HL-60/S4 treated with retinoic acid at 250 ng/mL for 4 days and 3 days (cell line): ENCODE measurements around the gene TAF4.
"Not testable (repeated sequence)": the region's sequence is repeated elsewhere in the genome, so short reads cannot be mapped to it uniquely, and the experiment has no call there.

Experiments used
- in situ Hi-C: fragments of 300-500 bp; cut with MboI; formaldehyde crosslinking; loops from 2 replicates; pipeline ENCODE4 v1.7.0; 2022; ENCODE audit warnings: low sequenced_read_pairs

The TAF4 gene

DNA sequence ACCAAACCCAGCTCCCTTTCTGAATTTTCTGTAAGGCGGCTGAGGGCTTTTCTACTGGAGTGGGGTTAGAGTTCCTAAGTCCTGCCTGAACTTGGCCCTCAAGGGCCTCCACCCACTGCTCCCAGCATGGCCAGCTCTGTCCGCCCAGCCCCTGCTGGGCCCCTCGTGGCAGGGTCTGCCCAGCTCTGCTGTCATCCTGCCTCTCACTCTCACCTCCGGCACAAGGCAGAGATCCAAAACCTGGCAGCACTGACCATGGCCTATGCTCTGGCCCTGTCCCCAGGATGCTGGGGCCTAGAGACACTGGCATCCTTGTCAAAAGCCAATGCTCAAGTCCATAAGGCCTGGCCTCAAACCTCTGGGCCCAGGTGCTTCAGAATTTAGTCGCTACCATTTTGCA is 61.1 kb downstream of the TAF4 start:
- in situ Hi-C loops, result no loop called here

- in situ Hi-C loops, result no loop called here
Observed at GRCh38 chr20:62003567-62004405, 61.9 kb downstream of the TAF4 start.

DNA sequence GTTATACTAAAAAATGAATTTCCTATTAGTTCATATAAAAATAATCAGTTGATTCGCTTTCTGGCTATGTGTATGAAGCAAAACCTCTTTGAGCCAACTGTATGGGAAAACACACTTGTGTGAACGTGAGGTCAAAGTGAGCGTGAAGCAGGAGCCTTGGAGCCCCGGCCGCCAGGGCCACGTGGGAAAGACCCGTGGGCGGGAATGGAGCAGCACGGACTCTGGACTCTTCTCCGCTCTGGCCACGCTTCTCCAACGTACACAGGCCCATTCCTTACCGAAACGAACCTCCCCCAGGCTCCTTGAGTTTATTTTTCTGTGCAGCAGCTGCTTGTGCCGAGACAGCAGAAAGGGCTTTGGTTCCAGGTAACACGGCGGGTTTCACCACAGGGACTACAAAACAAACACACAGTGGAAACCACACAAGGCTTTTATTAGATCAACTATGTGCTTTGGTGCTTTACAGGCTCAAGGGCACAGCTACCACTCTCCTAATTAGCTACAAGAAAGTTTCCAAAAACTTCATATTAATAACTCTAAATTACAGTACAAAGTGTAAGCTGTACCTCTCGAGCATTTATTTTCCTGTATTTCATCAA is 62.7 kb downstream of the TAF4 start:
- in situ Hi-C loops, result no loop called here

- in situ Hi-C loops, result no loop called here
Observed at GRCh38 chr20:62001178-62001715, 64.4 kb downstream of the TAF4 start.

DNA sequence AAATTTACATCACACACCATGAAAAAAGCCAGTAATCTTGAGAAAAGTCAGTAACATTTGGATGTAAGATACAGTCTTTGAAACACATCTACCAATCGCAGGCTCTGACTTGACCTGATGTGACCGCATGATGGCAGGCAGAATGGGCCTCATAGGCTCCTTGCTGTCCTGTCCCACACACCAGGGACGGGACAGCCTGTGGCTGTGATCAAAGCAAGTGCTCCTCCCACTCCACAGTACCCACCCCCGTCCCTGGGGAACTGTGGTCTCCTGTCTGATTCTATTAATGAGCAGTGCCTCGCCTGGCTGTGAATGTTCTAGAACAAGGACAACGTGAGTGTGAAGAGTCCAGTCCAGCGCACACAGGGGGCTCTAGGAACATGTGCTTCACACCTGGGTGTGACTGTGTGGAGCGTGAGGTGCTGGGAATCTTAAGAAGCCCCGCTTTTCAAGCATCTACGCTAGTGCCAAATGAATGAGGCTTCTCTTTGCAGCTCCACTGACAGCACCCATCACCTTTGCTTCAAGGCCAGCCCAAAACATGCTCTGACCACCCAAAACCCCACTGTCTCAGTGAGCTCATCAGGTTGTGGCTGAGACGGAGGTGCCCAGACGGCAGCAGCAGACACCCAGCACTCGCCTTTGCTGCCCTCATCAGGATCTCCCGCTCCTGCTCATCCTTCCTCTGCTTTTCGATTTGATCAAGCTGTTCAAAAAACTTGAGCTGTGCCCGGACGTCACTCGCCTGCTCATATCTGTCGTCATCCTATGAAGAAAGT is 67.1 kb downstream of the TAF4 start:
- in situ Hi-C loops, result no loop called here

GRCh38 chr20:61997891-61998290 is 67.8 kb downstream of the TAF4 start:
- in situ Hi-C loops, result no loop called here

- in situ Hi-C loops, result no loop called here
Observed at GRCh38 chr20:61997372-61997771, 68.3 kb downstream of the TAF4 start.

DNA sequence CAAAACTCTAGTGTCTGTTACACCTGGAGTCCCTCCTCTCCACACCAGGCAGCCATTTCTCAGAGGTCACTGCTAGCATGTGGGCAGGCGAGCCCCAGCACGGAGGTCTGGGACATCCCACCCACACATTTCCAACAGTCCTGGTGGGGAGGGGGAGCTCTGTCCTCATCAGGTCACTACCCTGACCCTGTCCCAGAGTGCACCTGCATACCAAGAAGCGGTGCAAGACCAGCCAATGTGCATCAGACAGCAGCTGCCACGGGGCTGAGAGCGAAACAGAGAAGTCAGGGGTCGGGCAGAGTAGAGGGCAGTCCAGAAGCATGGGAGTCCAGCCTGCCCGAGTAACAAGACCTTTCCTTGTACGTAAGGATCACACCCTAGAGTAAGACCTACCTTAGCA is 71.1 kb downstream of the TAF4 start:
- in situ Hi-C loops, result no loop called here

DNA sequence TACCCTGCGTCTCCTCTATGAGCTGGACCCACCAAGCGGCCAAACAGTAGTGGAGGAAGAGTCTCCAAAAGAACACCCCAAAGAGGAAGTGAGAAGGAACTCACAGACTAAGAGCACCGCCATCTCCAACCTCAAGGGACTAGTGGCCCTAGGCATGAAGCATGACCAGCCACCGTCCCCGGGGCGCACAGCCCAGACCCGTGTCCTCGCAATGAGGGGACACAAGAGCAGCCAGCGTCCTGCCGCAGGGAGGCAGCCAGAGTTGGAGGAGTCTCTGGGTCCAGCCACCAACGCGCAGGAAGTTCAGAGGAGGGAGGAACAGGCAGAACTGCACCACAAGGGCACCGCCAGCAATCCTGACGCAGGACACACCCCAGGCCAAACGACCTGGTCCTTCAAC is 72.6 kb downstream of the TAF4 start:
- in situ Hi-C loops, result no loop called here

DNA sequence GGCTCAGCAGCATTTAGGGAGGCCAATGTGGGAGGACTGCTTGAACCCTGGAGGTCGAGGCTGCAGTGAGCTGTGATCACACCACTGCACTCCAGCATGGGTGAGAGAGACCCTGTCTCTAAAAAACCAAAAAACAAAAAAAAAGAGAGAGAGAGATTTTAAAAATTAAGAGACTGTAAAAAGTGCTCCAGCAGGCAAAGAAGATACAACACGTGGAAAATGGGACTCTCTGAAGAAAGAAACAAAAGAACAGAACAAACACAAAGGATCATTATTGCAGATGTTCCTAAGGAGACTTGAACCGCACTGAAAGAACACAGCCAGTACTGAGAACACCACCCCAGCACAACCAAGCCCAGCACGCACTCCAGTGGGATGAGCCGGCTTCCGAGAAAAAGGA is 74.2 kb downstream of the TAF4 start:
- in situ Hi-C loops, result no loop called here

DNA sequence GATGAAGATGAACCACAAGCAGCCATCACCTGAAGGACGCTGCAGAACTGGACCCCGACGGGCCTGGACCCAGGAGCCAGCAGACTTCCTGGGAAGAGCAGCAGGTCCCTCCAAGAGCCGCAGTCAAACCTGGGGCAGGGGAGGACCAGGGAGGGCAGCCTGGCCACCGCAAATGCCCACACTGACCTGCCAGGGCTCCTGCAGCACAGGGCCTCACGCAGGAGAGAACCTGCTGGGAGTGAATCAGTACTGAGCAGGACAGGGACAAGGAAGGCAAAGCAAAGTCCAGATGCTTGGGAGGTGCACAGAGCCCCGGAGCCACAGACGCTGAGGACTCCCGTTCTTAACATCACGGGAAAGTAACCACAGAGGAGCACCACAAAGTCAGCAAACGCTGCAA is 75.2 kb downstream of the TAF4 start:
- in situ Hi-C loops, result no loop called here

DNA sequence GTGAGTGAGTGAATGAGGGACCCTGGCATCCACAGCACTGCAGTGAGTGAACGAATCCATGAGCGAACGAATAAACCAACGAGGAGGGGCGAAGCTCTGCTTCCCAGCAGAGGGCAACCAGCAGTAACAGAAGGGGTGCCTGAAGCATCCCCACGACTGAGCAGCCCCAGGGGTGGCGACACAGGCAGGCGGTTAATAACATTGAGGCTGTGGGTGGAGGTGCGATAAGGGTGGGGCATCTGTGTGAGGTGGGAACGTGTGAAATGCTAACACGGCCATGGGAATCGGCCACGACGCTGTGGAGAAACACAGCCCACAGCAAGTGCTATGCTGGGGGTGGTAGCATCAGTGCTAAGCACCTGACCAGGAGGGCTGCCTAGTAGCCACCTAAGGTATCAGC is 75.9 kb downstream of the TAF4 start:
- in situ Hi-C loops, result no loop called here

- in situ Hi-C loops, result no loop called here
Observed at GRCh38 chr20:61988665-61989064, 77.0 kb downstream of the TAF4 start.

GRCh38 chr20:61986762-61987321 is 78.8 kb downstream of the TAF4 start:
- in situ Hi-C loops, result no loop called here

DNA sequence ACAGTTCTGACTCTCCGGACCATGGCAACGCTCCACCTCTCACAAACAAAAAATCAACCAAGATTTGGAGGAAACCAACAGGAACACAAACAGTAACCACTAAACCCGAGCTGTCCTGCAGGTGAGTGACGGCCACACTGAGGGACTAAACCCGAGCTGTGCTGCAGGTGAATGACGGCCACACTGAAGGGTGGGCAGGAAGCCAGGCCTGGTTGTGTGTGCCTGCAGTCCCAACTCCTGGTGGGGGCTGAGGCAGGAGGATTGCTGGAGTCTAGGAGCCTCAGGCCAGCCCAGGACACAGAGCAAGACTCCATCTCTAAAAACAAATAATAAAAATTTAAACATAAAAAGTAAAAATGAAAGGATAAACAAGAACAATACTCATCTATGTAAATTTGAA is 80.6 kb downstream of the TAF4 start:
- in situ Hi-C loops, result no loop called here

GRCh38 chr20:61984431-61984830 is 81.2 kb downstream of the TAF4 start:
- in situ Hi-C loops, result not testable (repeated sequence)

- in situ Hi-C loops, result no loop called here
Observed at GRCh38 chr20:61983965-61984364, 81.7 kb downstream of the TAF4 start.

GRCh38 chr20:61982951-61983315 is 82.7 kb downstream of the TAF4 start:
- in situ Hi-C loops, result no loop called here

DNA sequence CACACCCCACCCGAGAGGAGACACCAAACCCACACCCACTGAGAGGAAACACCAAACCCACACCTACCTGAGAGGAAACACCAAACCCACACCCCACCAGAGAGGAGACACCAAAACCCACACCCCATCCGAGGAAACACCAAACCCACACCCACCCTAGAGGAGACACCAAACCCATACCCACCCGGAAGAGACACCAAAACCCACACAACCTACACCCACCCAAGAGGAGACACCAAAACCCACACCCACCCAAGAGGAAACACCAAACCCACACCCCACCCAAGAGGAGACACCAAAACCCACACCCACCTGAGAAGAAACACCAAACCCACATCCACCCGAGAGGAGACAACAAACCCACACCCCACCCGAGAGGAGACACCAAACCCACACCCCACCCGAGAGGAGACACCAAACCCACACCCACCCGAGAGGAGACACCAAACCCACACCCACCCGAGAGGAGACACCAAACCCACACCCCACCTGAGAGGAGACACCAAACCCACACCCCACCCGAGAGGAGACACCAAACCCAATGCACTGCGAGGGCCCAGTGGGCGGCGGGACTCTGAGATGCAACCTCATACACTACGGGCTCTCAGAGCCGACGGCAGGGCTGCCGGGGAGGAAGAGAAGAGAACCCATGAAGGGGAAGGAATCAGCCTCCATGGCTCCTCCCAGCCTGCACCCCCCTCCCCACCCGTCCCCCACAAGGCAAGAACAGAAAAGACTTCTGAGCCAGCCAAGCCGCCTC is 83.3 kb downstream of the TAF4 start:
- in situ Hi-C loops, result no loop called here

DNA sequence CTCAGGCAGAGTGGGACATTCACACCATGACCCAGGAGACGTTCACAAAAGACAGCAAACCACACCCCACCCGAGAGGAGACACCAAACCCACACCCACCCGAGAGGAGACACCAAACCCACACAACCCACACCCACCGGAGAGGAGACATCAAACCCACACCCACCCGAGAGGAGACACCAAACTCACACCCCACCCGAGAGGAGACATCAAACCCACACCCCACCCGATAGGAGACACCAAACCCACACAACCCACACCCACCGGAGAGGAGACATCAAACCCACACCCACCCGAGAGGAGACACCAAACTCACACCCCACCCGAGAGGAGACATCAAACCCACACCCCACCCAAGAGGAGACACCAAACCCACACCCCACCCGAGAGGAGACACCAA is 84.0 kb downstream of the TAF4 start:
- in situ Hi-C loops, result not testable (repeated sequence)
